Tibial artery (tissue), 4 donors: Measurements from ENCODE around the gene ADCY9.

Source experiments
- DNase-seq, 2 donors: peaks; one replicate each; pipeline ENCODE4 v3.0.0-alpha.2; 2019
- H3K27ac ChIP-seq, 2 donors: fragments of 200-600 bp; sonication (generic) in 1 of 2; 1 replicate in 1 of 2; 2 replicates in 1 of 2; pipeline ENCODE4 v1.5.1; 2018 to 2019; ENCODE audit warnings: mild to moderate bottlenecking in 1 of 2
- H3K27me3 ChIP-seq, 2 donors: fragments of 200-600 bp; sonication (generic) in 1 of 2; one replicate each; pipeline versions ENCODE4 v1.5.1 to v1.6.0; 2016 to 2019
- H3K36me3 ChIP-seq, 3 donors: fragments of 200-600 bp; sonication (generic) in 2 of 3; one replicate each; pipeline ENCODE4 v1.5.1; 2016 to 2019; ENCODE audit warnings: mild to moderate bottlenecking in 2 of 3
- H3K4me1 ChIP-seq, 4 donors: fragments of 200-600 bp; sonication (generic) in 2 of 4; 1 replicate in 3 of 4; 2 replicates in 1 of 4; pipeline ENCODE4 v1.5.1; 2016 to 2019
- H3K4me3 ChIP-seq, 2 donors: fragments of 200-600 bp; sonication (generic) in 1 of 2; 1 replicate in 1 of 2; 2 replicates in 1 of 2; pipeline ENCODE4 v1.5.1; 2018 to 2019; ENCODE audit warnings: mild to moderate bottlenecking in 2 of 2
- H3K9me3 ChIP-seq, 3 donors: fragments of 200-600 bp; sonication (generic) in 1 of 3; one replicate each; pipeline ENCODE4 v1.5.1; 2016 to 2019
- intact Hi-C: fragments of 100-400 bp; cut with DNase I; formaldehyde crosslinking; loops from one replicate; pipeline ENCODE4 v1.15.0; 2023; ENCODE audit warnings: low total_unique reads
- TF ChIP-seq, protein P1 (sequence below), 2 experiments: fragments of 200-600 bp in 1 of 2; fragments of 450-650 bp in 1 of 2; IDR thresholded peaks; one replicate each; pipeline ENCODE4 v1.5.1; 2017 to 2019; ENCODE audit warnings: antibody characterized with exemption in 2 of 2, mild to moderate bottlenecking in 1 of 2, moderate library complexity in 1 of 2

ADCY9 gene

GRCh38 chr16:3924763-3925162 lies 191.5 kb downstream of the ADCY9 start:
- no peaks in the 10 kb centered on the region for H3K36me3 ChIP-seq
- H3K9me3 ChIP-seq: peaks cover 0 to 8% (median 2%) of the 10 kb centered on the region in 3 donors
- no peaks in the 10 kb centered on the region for H3K27me3 ChIP-seq
- H3K4me1 ChIP-seq: no peaks in the 10 kb centered on the region
- TF ChIP-seq, protein P1, sequence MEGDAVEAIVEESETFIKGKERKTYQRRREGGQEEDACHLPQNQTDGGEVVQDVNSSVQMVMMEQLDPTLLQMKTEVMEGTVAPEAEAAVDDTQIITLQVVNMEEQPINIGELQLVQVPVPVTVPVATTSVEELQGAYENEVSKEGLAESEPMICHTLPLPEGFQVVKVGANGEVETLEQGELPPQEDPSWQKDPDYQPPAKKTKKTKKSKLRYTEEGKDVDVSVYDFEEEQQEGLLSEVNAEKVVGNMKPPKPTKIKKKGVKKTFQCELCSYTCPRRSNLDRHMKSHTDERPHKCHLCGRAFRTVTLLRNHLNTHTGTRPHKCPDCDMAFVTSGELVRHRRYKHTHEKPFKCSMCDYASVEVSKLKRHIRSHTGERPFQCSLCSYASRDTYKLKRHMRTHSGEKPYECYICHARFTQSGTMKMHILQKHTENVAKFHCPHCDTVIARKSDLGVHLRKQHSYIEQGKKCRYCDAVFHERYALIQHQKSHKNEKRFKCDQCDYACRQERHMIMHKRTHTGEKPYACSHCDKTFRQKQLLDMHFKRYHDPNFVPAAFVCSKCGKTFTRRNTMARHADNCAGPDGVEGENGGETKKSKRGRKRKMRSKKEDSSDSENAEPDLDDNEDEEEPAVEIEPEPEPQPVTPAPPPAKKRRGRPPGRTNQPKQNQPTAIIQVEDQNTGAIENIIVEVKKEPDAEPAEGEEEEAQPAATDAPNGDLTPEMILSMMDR (IDR thresholded peaks at IDR 0.05): no peak
- no peak overlapping the region for H3K27ac ChIP-seq
- no peak overlapping the region for H3K4me3 ChIP-seq
- no peak for DNase-seq
- intact Hi-C loops: loop anchor here (5.0 kb wide), 1 partner anchor 233 kb away; no protein-coding TSS in a partner anchor

- Histone ChIP-seq H3K4me3 (no peak overlapping the region), H3K27ac (no peak overlapping the region), H3K4me1 (no peaks in the 10 kb centered on the region), H3K36me3 (no peaks in the 10 kb centered on the region), H3K27me3 (no peaks in the 10 kb centered on the region), H3K9me3 (peaks cover 2 to 17% (median 9%) of the 10 kb centered on the region in 3 donors)
- no peak for DNase-seq
- TF ChIP-seq, protein P1 (IDR thresholded peaks at IDR 0.05): no peak
- intact Hi-C loops: no loop called here
Observed at GRCh38 chr16:3922241-3922640, 194.0 kb downstream of the ADCY9 start.

DNA sequence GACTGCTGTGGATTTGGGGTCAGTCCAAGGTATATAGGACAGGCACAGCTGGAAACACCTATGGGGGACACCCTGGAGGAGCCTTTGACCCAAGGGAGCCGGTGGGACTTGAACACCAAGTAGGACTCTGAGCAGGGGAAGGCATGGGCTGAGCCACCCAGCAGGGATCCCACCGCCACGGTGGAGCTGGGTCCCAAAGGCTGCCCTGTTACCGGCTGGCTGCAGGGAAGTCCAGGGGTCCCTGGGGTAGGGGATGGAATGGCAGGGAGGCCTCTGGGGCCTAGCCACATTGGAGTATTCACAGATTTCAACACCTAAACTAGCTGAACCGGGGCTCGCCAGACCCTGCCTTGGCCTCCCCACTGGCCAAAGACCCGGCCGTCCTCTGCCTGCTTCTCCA lies 196.0 kb downstream of the ADCY9 start:
- Histone ChIP-seq H3K4me3 (no peak overlapping the region), H3K36me3 (no peaks in the 10 kb centered on the region), H3K27me3 (no peaks in the 10 kb centered on the region), H3K27ac (no peak overlapping the region), H3K9me3 (peaks cover 2 to 17% (median 9%) of the 10 kb centered on the region in 3 donors), H3K4me1 (no peaks in the 10 kb centered on the region)
- TF ChIP-seq, protein P1 (IDR thresholded peaks at IDR 0.05): no peak
- intact Hi-C loops: no loop called here
- DNase-seq: no peak

DNA sequence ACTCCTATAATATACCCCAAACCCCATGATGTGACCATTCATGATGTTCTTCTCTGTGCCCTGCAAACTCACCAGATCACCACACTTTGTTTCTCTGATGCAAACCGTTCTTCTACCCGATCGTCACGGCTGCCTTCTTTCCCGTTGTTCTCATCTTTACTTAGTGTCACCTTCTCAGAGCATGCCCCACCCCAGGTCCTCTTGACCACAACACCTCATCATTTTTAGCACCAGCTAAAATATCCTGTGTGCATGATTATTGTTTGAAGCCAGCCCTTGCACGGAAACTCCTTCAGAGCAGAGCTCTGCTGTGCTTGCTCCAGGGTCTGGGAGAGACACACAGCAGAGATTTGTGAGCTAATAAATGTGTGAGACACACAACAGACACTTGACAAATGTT lies 196.8 kb downstream of the ADCY9 start:
- Histone ChIP-seq H3K9me3 (peaks cover 2 to 17% (median 9%) of the 10 kb centered on the region in 3 donors), H3K36me3 (no peaks in the 10 kb centered on the region), H3K27ac (no peak overlapping the region), H3K27me3 (no peaks in the 10 kb centered on the region), H3K4me1 (no peaks in the 10 kb centered on the region), H3K4me3 (no peak overlapping the region)
- intact Hi-C loops: no loop called here
- TF ChIP-seq, protein P1 (IDR thresholded peaks at IDR 0.05): no peak
- DNase-seq: no peak

DNA sequence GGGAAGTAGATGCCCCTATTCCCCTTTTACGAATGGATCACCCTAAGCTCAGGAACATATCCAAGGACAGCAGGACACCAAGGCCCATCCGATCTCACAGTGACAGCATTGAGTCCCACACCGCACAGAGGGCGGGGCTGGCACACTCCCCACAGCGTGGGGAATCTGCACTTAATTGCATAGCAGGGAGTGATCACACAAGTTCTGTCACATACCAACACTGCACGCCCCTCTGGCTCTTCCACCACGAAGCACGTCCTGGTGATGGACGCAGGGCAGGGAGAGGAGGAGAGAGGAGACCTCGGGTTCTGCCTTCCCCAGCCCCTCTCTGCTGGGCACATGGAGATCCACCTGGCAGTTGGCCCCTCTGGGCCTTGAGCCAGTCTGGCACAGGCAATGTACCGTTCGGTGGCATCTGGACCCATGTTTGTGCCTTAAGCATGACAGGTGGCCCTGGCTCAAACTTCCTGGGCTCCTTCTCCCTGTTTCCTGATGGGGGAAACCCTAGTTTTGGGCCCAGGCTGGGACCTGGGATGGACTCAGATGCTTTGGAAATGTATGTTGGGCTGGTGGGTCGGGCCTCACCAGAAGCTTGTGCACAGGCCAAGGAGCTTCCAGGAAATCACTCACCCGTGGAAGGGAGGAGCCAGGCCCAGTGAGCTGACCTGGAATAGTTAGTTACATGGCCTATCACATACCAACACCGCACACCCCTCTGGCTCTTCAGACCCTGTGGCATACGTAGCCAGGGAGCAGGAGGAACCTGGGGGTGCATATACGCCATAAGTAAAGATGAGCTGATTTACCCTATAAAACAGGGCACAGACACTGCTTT lies 200.6 kb downstream of the ADCY9 start:
- DNase-seq: no peak
- Histone ChIP-seq H3K27ac (no peak overlapping the region), H3K9me3 (peaks cover 2 to 17% (median 9%) of the 10 kb centered on the region in 3 donors), H3K36me3 (no peaks in the 10 kb centered on the region), H3K4me1 (no peaks in the 10 kb centered on the region), H3K4me3 (no peak overlapping the region), H3K27me3 (no peaks in the 10 kb centered on the region)
- intact Hi-C loops: no loop called here
- TF ChIP-seq, protein P1 (IDR thresholded peaks at IDR 0.05): no peak
